ENCODE measurements around the gene NSMF. TPM values are rescaled to one million over a fixed set of nuclear protein-coding genes. Genes with fewer than 3 reads are reported as not detected.

NSMF gene
- total and polyA plus RNA-seq, 2 of the 8 experiments (the other 6 are each of a cell fraction or from before 2014, with no cell fraction given), result 56.7 to 65.1 TPM

DNA sequence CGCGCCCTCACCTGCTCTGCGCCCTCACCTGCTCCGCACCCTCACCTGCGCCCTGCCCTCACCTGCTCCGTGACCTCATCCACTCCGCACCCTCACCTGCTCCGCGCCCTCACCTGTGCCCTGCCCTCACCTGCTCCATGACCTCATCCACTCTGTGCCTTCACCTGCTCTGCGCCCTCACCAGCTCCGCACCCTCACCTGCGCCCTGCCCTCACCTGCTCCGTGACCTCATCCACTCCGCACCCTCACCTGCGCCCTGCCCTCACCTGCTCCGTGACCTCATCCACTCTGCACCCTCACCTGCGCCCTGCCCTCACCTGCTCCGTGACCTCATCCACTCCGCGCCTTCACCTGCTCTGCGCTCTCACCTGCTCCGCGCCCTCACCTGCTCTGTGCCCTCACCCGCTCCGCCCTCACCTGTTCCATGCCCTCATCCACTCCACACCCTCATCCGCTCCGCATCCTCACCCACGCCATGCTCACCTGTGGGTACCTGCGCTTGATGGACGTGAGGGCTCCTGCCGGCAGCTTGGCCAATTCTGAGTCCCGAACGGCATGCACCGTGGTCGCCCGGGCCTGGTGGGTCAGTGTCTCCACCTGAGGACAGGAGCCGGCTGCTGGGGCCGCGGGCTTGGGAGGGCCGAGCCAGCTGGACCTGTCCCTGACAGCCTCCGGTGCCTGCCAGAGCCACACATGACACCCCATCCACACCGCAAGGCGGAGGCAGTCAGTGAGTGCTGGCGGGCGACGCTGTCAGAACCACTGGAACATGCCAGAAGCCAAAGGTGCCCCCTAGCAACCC is 35.6 kb upstream of the NSMF start:
- CTCF ChIA-PET (ENCODE audit: partially characterized antibody), result interaction anchor here (1.0 to 1.4 kb wide), 2 partner anchors 8 to 12 kb away, joined by 3 read pairs; no protein-coding TSS in a partner anchor
- no peaks in the 10 kb centered on the region; a peak in 1 of 7 replicates for H3K27me3 ChIP-seq (replicated peaks in 1 of 4; ENCODE audit: control insufficient read depth in 3 of 4, extremely low read depth in 1 of 4, insufficient read depth in 3 of 4, low read length in 3 of 4)
- H4K20me1 ChIP-seq (replicated peaks in 1 of 2; ENCODE audit: control insufficient read depth in 1 of 2, insufficient read depth in 2 of 2, low read length in 2 of 2), result peaks cover 0 to 7% of the 10 kb centered on the region in 2 experiments
- H3K79me2 ChIP-seq (ENCODE audit: control insufficient read depth in 1 of 2, insufficient read depth in 2 of 2, low read length in 2 of 2), result no peaks in the 10 kb centered on the region
- H3K9ac ChIP-seq (replicated peaks in 1 of 4; ENCODE audit: extremely low read depth in 1 of 4, low read depth in 3 of 4, low read length in 3 of 4), result no peak overlapping the region; a peak in 1 of 7 replicates
- H3K4me2 ChIP-seq (ENCODE audit: insufficient read depth in 1 of 2, low read depth in 2 of 2, low read length in 2 of 2), result no peak overlapping the region
- TF ChIP-seq CBX8 (IDR thresholded peaks at IDR 0.05; ENCODE audit: borderline replicate concordance, low read depth, low read length) (no peak), GABPA (IDR thresholded peaks at IDR 0.05; ENCODE audit: borderline replicate concordance, insufficient read depth, low read length) (no peak), TEAD4 (IDR thresholded peaks at IDR 0.05; ENCODE audit: low read depth, low read length) (no peak), RBBP5 (IDR thresholded peaks at IDR 0.05; ENCODE audit: borderline replicate concordance, low read depth, low read length) (no peak), NRF1 (IDR thresholded peaks at IDR 0.05; ENCODE audit: low read depth, low read length) (no peak), BRCA1 (IDR thresholded peaks at IDR 0.05; ENCODE audit: low read depth, low read length) (no peak), SRF (IDR thresholded peaks at IDR 0.05; ENCODE audit: low read depth, low read length) (no peak), HDAC2 (IDR thresholded peaks at IDR 0.05; ENCODE audit: borderline replicate concordance in 1 of 2, low read depth in 2 of 2, low read length in 2 of 2) (no peak), KDM4A (IDR thresholded peaks at IDR 0.05; ENCODE audit: low read depth, low read length, severe bottlenecking) (no peak), SP2 (IDR thresholded peaks at IDR 0.05; ENCODE audit: low read length) (no peak), YY1 (IDR thresholded peaks at IDR 0.05; ENCODE audit: low read depth, low read length) (no peak)
- no peak overlapping the region for H2BK120ac ChIP-seq (replicated peaks; ENCODE audit: low read depth, low read length)
- no peak overlapping the region for H3K4me3 ChIP-seq (ENCODE audit: extremely low read depth in 1 of 4, insufficient read depth in 2 of 4, low read depth in 3 of 4, low read length in 4 of 4)
- H3K79me1 ChIP-seq (ENCODE audit: low read depth, low read length), result no peaks in the 10 kb centered on the region
- POLR2A ChIA-PET (ENCODE audit: partially characterized antibody), result interaction anchor here (1.1 kb wide), 1 partner anchor 12 kb away, joined by 3 read pairs; no protein-coding TSS in a partner anchor
- WGBS, 2 experiments (ENCODE audit: extremely low coverage in 1 of 2, insufficient coverage in 1 of 2, insufficient read length in 1 of 2, insufficient replicate concordance in 2 of 2, low coverage in 1 of 2, low lambda C conversion rate in 2 of 2, missing lambda C conversion rate in 1 of 2), result 90% methylated on average over 46 of the region's 46 CpGs; no CpG with 5 or more reads in 1 of the 2 experiments
- H3K4me1 ChIP-seq (replicated peaks in 1 of 4; ENCODE audit: control insufficient read depth in 3 of 4, insufficient read depth in 4 of 4, low read length in 3 of 4), result no peaks in the 10 kb centered on the region
- H4K5ac ChIP-seq (ENCODE audit: insufficient read length, low read depth, low read length), result no peak overlapping the region
- H3K23ac ChIP-seq (ENCODE audit: insufficient read length), result no peak overlapping the region
- H3K36me3 ChIP-seq (ENCODE audit: control insufficient read depth in 2 of 4, insufficient read depth in 4 of 4, low read length in 3 of 4), result no peaks in the 10 kb centered on the region
- H3K56ac ChIP-seq (replicated peaks; ENCODE audit: insufficient read length, low read depth, low read length), result no peak overlapping the region
- no peak overlapping the region for H2AFZ ChIP-seq (ENCODE audit: low read length)
- no peak overlapping the region for H3K14ac ChIP-seq (ENCODE audit: insufficient read length)
- H2BK12ac ChIP-seq (ENCODE audit: low read depth, low read length), result 0 out of 2 replicates have a peak overlapping the region, but pooled peaks have one; percentile 50
- H3K4ac ChIP-seq (replicated peaks; ENCODE audit: insufficient read length, low read depth, low read length), result no peak overlapping the region
- no peak for DNase-seq (ENCODE audit: low read depth in 1 of 2, low spot score in 2 of 2)
- H3K23me2 ChIP-seq (ENCODE audit: low read depth, low read length), result no peaks in the 10 kb centered on the region; the same call in 1 of the 2 replicates
- H2AK5ac ChIP-seq (ENCODE audit: low read depth, low read length), result peak overlapping the region; percentile 65; the same call in 1 of the 2 replicates
- H4K8ac ChIP-seq (ENCODE audit: extremely low read depth, insufficient read depth, low read length), result peak overlapping the region; percentile 68
- H4K91ac ChIP-seq (replicated peaks; ENCODE audit: insufficient read length, low read length), result no peak overlapping the region
- no peak overlapping the region for H2BK20ac ChIP-seq (ENCODE audit: low read length)
- no peak for FAIRE-seq
- H2BK5ac ChIP-seq (ENCODE audit: low read depth, low read length), result no peak overlapping the region
- no peaks in the 10 kb centered on the region; a peak in 1 of 4 replicates for H3K9me3 ChIP-seq (ENCODE audit: insufficient read depth in 2 of 2, low read depth in 1 of 2, low read length in 1 of 2)
- H2BK15ac ChIP-seq (ENCODE audit: low read length), result no peak overlapping the region
- H3K27ac ChIP-seq (ENCODE audit: low read depth, low read length), result no peak overlapping the region
- H3K18ac ChIP-seq (ENCODE audit: extremely low read depth, low read length), result no peak overlapping the region

Measured in H1 (cell line).